NCI-H2107 (cell line): ENCODE results near the gene LCN10.
"Not testable (repeated sequence)": the region's sequence is repeated elsewhere in the genome, so short reads cannot be mapped to it uniquely, and the experiment has no call there.

Experiments
- DNase-seq: peaks from one replicate; lab custom pipeline; 2025; lab: John Stamatoyannopoulos, UW

LCN10 gene

GRCh38 chr9:136742591-136743391 is at the start of gene LCN10:
Gene LCN10 (minus strand): TSS chr9:136742940. CDS start chr9:136742903, 37 bp downstream.
- no peak for DNase-seq

- peak; percentile 83 for DNase-seq
These were observed 49.0 kb upstream of the LCN10 start for GRCh38 chr9:136791516-136792276.

GRCh38 chr9:136790640-136791515 is 48.1 kb upstream of the LCN10 start, which contains the start of gene TMEM141:
Gene TMEM141 (plus strand): TSS chr9:136791344. CDS start chr9:136791371, 27 bp downstream.
- peak; percentile 99 for DNase-seq

- DNase-seq: no peak
These were observed 46.8 kb upstream of the LCN10 start for GRCh38 chr9:136789523-136789937.

- DNase-seq: not testable (repeated sequence)
These were observed 46.1 kb upstream of the LCN10 start for GRCh38 chr9:136788644-136789522.

- peak; percentile 76 for DNase-seq
These were observed 45.1 kb upstream of the LCN10 start for GRCh38 chr9:136787690-136788400.

- not testable (repeated sequence) for DNase-seq
These were observed 44.2 kb upstream of the LCN10 start for GRCh38 chr9:136786983-136787382.

- DNase-seq: no peak
These were observed 43.7 kb upstream of the LCN10 start for GRCh38 chr9:136786451-136786850.

GRCh38 chr9:136785565-136786355 is 43.0 kb upstream of the LCN10 start:
- DNase-seq: not testable (repeated sequence)

GRCh38 chr9:136784997-136785361 is 42.2 kb upstream of the LCN10 start:
- DNase-seq: no peak

GRCh38 chr9:136784249-136784996 is 41.7 kb upstream of the LCN10 start:
- DNase-seq: no peak

- DNase-seq: no peak
These were observed 39.7 kb upstream of the LCN10 start for GRCh38 chr9:136782452-136782851.

GRCh38 chr9:136779808-136780207 is 37.1 kb upstream of the LCN10 start:
- no peak for DNase-seq

- DNase-seq: no peak
These were observed 34.6 kb upstream of the LCN10 start for GRCh38 chr9:136777359-136777758.

- no peak for DNase-seq
These were observed 34.2 kb upstream of the LCN10 start for GRCh38 chr9:136776947-136777346.

- no peak for DNase-seq
These were observed 32.5 kb upstream of the LCN10 start for GRCh38 chr9:136775191-136775590.

GRCh38 chr9:136774416-136775045 is 31.8 kb upstream of the LCN10 start:
- DNase-seq: no peak

- no peak for DNase-seq
These were observed 30.8 kb upstream of the LCN10 start for GRCh38 chr9:136773386-136774044.
